HEK293 (cell line): ENCODE results near the gene RPS19BP1.

Experiments used
- YY1 ChIP-seq: fragments of 450-650 bp; formaldehyde crosslinking; IDR thresholded peaks from 2 replicates; pipeline ENCODE4 v1.5.1; 2018; ENCODE audit warnings: missing biosample characterization, missing genetic modification characterization
- ZNF214 ChIP-seq: fragments of 450-650 bp; formaldehyde crosslinking; IDR thresholded peaks from 2 replicates; pipeline ENCODE4 v1.5.1; 2017; ENCODE audit warnings: missing biosample characterization, mild to moderate bottlenecking, missing genetic modification characterization, borderline replicate concordance
- TF ChIP-seq, protein P1 (sequence below): IDR thresholded peaks from 2 replicates; pipeline ENCODE4 v1.6.1; 2011; ENCODE audit warnings: mild to moderate bottlenecking, low read depth, low read length, borderline replicate concordance
- TF ChIP-seq, protein P2 (sequence below): fragments of 450-650 bp; formaldehyde crosslinking; IDR thresholded peaks from 2 replicates; pipeline ENCODE4 v1.5.1; 2016; ENCODE audit warnings: missing biosample characterization, missing genetic modification characterization
- TF ChIP-seq, protein P3 (sequence below): fragments of 450-650 bp; formaldehyde crosslinking; IDR thresholded peaks from 2 replicates; pipeline ENCODE4 v1.5.1; 2016; ENCODE audit warnings: missing biosample characterization, missing genetic modification characterization, borderline replicate concordance

DNA sequence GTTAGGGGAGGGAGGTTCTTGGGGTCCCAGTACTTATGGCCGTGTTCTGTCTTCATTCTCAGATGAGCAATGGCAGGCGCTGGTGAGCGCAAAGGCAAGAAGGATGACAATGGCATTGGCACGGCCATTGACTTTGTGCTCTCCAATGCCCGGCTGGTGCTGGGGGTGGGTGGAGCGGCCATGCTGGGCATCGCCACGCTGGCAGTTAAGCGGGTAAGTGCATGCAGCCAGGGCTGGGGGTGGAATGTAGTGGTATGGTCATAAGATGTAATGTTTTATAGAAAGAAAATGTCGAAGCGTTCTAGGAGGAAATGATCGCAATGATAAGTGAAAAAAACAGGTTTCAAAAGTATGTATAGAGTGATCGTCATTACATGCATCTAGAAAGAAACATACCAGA, 21.3 kb downstream of the RPS19BP1 start:
- TF ChIP-seq ZNF214 (tag by site-specific recombination) (no peak), YY1 (tag by site-specific recombination) (no peak)
- TF ChIP-seq, protein P1, sequence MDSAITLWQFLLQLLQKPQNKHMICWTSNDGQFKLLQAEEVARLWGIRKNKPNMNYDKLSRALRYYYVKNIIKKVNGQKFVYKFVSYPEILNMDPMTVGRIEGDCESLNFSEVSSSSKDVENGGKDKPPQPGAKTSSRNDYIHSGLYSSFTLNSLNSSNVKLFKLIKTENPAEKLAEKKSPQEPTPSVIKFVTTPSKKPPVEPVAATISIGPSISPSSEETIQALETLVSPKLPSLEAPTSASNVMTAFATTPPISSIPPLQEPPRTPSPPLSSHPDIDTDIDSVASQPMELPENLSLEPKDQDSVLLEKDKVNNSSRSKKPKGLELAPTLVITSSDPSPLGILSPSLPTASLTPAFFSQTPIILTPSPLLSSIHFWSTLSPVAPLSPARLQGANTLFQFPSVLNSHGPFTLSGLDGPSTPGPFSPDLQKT: no peak
- TF ChIP-seq, protein P2, sequence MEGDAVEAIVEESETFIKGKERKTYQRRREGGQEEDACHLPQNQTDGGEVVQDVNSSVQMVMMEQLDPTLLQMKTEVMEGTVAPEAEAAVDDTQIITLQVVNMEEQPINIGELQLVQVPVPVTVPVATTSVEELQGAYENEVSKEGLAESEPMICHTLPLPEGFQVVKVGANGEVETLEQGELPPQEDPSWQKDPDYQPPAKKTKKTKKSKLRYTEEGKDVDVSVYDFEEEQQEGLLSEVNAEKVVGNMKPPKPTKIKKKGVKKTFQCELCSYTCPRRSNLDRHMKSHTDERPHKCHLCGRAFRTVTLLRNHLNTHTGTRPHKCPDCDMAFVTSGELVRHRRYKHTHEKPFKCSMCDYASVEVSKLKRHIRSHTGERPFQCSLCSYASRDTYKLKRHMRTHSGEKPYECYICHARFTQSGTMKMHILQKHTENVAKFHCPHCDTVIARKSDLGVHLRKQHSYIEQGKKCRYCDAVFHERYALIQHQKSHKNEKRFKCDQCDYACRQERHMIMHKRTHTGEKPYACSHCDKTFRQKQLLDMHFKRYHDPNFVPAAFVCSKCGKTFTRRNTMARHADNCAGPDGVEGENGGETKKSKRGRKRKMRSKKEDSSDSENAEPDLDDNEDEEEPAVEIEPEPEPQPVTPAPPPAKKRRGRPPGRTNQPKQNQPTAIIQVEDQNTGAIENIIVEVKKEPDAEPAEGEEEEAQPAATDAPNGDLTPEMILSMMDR (tag by site-specific recombination): no peak
- TF ChIP-seq, protein P3, sequence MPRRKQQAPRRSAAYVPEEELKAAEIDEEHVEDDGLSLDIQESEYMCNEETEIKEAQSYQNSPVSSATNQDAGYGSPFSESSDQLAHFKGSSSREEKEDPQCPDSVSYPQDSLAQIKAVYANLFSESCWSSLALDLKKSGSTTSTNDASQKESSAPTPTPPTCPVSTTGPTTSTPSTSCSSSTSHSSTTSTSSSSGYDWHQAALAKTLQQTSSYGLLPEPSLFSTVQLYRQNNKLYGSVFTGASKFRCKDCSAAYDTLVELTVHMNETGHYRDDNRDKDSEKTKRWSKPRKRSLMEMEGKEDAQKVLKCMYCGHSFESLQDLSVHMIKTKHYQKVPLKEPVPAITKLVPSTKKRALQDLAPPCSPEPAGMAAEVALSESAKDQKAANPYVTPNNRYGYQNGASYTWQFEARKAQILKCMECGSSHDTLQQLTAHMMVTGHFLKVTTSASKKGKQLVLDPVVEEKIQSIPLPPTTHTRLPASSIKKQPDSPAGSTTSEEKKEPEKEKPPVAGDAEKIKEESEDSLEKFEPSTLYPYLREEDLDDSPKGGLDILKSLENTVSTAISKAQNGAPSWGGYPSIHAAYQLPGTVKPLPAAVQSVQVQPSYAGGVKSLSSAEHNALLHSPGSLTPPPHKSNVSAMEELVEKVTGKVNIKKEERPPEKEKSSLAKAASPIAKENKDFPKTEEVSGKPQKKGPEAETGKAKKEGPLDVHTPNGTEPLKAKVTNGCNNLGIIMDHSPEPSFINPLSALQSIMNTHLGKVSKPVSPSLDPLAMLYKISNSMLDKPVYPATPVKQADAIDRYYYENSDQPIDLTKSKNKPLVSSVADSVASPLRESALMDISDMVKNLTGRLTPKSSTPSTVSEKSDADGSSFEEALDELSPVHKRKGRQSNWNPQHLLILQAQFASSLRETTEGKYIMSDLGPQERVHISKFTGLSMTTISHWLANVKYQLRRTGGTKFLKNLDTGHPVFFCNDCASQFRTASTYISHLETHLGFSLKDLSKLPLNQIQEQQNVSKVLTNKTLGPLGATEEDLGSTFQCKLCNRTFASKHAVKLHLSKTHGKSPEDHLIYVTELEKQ: no peak
